Endothelial cell of umbilical vein (primary cell): ENCODE measurements around the gene LYPLAL1. TPM values are rescaled to one million over a fixed set of nuclear protein-coding genes. Genes with fewer than 3 reads are reported as not detected.
A peak's percentile ranks its signal among the peaks of the same experiment; 100 is the strongest.

ENCODE experiments used
- BruUV-seq: library from RNA; stranded (reverse); fragments of 400-500 nt; replicated peaks from 2 replicates; lab custom pipeline; 2021; lab: Mats Ljungman, UMichigan
- CTCF ChIA-PET: fragments of 300-600, 350-600 bp; sonication (Branson Sonifier 250); formaldehyde crosslinking; loops from one replicate; lab custom pipeline; 2021; ENCODE audit warnings: antibody characterized with exemption, inconsistent platforms; lab: Charles Lee
- POLR2A ChIA-PET: fragments of 300-600, 350-600 bp; sonication (Branson Sonifier 250); formaldehyde crosslinking; loops from one replicate; lab custom pipeline; 2021; ENCODE audit warnings: antibody characterized with exemption, inconsistent platforms; lab: Charles Lee
- DNase-seq: peaks from one replicate; pipeline ENCODE4 v3.0.0-alpha.2; 2011; ENCODE audit warnings: low read depth, low spot score
- FAIRE-seq: peaks from 2 replicates; lab custom pipeline; 2011; peaks lifted over from hg19 to GRCh38; lab: Jason Lieb, UNC
- H2AFZ ChIP-seq: 2 replicates; pipeline ENCODE4 v1.6.0; 2012; ENCODE audit warnings: low read depth, low read length, control low read depth, inconsistent platforms
- H3K27ac ChIP-seq: 2 replicates; pipeline ENCODE4 v1.5.1; 2011; ENCODE audit warnings: low read depth, mild to moderate bottlenecking, control low read depth, low read length, moderate library complexity; ENCODE audit not compliant: insufficient read depth
- H3K27me3 ChIP-seq, 2 experiments: 2 replicates each; pipeline versions ENCODE4 v1.6.0 to v1.6.1; 2011; ENCODE audit warnings: low read length in 2 of 2, mixed read lengths in 1 of 2; ENCODE audit not compliant: control insufficient read depth in 2 of 2, insufficient read depth in 2 of 2
- H3K36me3 ChIP-seq, 2 experiments: 2 replicates in 1 of 2; 3 replicates in 1 of 2; pipeline ENCODE4 v1.5.1; 2011; ENCODE audit warnings: low read length in 2 of 2, mild to moderate bottlenecking in 1 of 2, moderate library complexity in 1 of 2; ENCODE audit not compliant: control insufficient read depth in 2 of 2, insufficient read depth in 2 of 2; ENCODE audit errors: extremely low read depth in 1 of 2
- H3K4me1 ChIP-seq: 3 replicates; pipeline ENCODE4 v1.5.1; 2011; ENCODE audit warnings: mild to moderate bottlenecking, low read length; ENCODE audit not compliant: control insufficient read depth, insufficient read depth; ENCODE audit errors: extremely low read depth
- H3K4me2 ChIP-seq: 2 replicates; pipeline ENCODE4 v1.6.1; 2011; ENCODE audit warnings: low read length, control low read depth, mixed read lengths; ENCODE audit not compliant: insufficient read depth
- H3K4me3 ChIP-seq, 3 experiments: fragments of 200-600 bp in 1 of 3; sonication (generic), shearing (Covaris generic) in 1 of 3; replicated peaks in 1 of 3; 2 replicates each; pipeline ENCODE4 v1.5.1; 2011 to 2016; ENCODE audit warnings: control low read depth in 3 of 3, low read length in 3 of 3, mild to moderate bottlenecking in 2 of 3, inconsistent platforms in 1 of 3, low read depth in 1 of 3, moderate library complexity in 1 of 3; ENCODE audit not compliant: insufficient read depth in 1 of 3
- H3K79me2 ChIP-seq: 2 replicates; pipeline ENCODE4 v1.6.0; 2012; ENCODE audit warnings: low read length, inconsistent platforms; ENCODE audit not compliant: control insufficient read depth, insufficient read depth
- H3K9ac ChIP-seq: replicated peaks from 2 replicates; pipeline ENCODE3; 2011; ENCODE audit warnings: low read length, control low read depth; ENCODE audit not compliant: insufficient read depth; ENCODE audit errors: extremely low read depth
- H3K9me1 ChIP-seq: replicated peaks from 3 replicates; pipeline ENCODE4 v1.6.0; 2011; ENCODE audit warnings: mild to moderate bottlenecking, low read length; ENCODE audit not compliant: control insufficient read depth, insufficient read depth; ENCODE audit errors: extremely low read depth
- H3K9me3 ChIP-seq: replicated peaks from 2 replicates; pipeline ENCODE4 v1.5.1; 2012; ENCODE audit warnings: low read length, inconsistent platforms; ENCODE audit not compliant: control insufficient read depth, insufficient read depth
- H4K20me1 ChIP-seq: replicated peaks from 2 replicates; pipeline ENCODE3; 2011; ENCODE audit warnings: mild to moderate bottlenecking, low read length; ENCODE audit not compliant: control insufficient read depth, insufficient read depth; ENCODE audit errors: extremely low read depth
- EZH2 ChIP-seq: IDR thresholded peaks from 2 replicates; pipeline ENCODE4 v1.6.1; 2012; ENCODE audit warnings: borderline replicate concordance, low read depth, mild to moderate bottlenecking, moderate library complexity, low read length, inconsistent platforms; ENCODE audit not compliant: severe bottlenecking
- FOS ChIP-seq: IDR thresholded peaks from 2 replicates; pipeline ENCODE4 v1.6.1; 2011; ENCODE audit warnings: mild to moderate bottlenecking, low read length, moderate library complexity, borderline replicate concordance; ENCODE audit not compliant: insufficient read depth
- GATA2 ChIP-seq: IDR thresholded peaks from 2 replicates; pipeline ENCODE4 v1.7.0; 2011; ENCODE audit warnings: low read depth, mild to moderate bottlenecking, moderate library complexity, mixed read lengths, low read length; ENCODE audit not compliant: insufficient read length, insufficient read depth
- JUN ChIP-seq: IDR thresholded peaks from 2 replicates; pipeline ENCODE4 v1.6.1; 2011; ENCODE audit warnings: borderline replicate concordance, low read depth; ENCODE audit not compliant: insufficient read length, insufficient read depth
- MYC ChIP-seq: IDR thresholded peaks from one replicate; pipeline ENCODE4 v1.6.1; 2011; ENCODE audit warnings: mild to moderate bottlenecking, low read depth, low read length
- POLR2A ChIP-seq: IDR thresholded peaks from 2 replicates; pipeline ENCODE4 v1.6.1; 2012; ENCODE audit warnings: low read depth, mild to moderate bottlenecking, control low read depth, low read length
- POLR2AphosphoS5 ChIP-seq: IDR thresholded peaks from 2 replicates; pipeline ENCODE4 v1.6.1; 2012; ENCODE audit warnings: low read depth, mild to moderate bottlenecking, control low read depth, low read length, moderate library complexity; ENCODE audit not compliant: insufficient read depth
- dilution Hi-C: fragments of 300-500 bp; cut with MboI; formaldehyde crosslinking; loops from one replicate; pipeline ENCODE4 v1.15.0; 2019; ENCODE audit warnings: low sequenced_read_pairs; ENCODE audit not compliant: extremely low pct_ligation_motif_present
- intact Hi-C: fragments of 100-400 bp; cut with micrococcal nuclease; formaldehyde crosslinking; loops from one replicate; pipeline ENCODE4 v1.10.0; 2022
- polyA plus RNA-seq, 4 experiments: library from polyadenylated mRNA; depleted of rRNA in 3 of 4; stranded (reverse) in 3 of 4; unstranded in 1 of 4; fragments of >200 nt; gene quantifications; 2 replicates each; pipeline versions ENCODE4 v1.2.1 to v1.2.3, GENCODE V29; 2011 to 2012; ENCODE audit warnings: missing spikeins in 1 of 4
- total RNA-seq: library from RNA; stranded (reverse); gene quantifications from 2 replicates; pipeline ENCODE4 v1.2.3, GENCODE V29; 2021
- TF ChIP-seq, protein P1 (sequence below): IDR thresholded peaks from 2 replicates; pipeline ENCODE4 v1.6.1; 2011; ENCODE audit not compliant: insufficient read depth, insufficient read length
- TF ChIP-seq, protein P2 (sequence below), 2 donors: IDR thresholded peaks; 1 replicate in 1 of 2; 2 replicates in 1 of 2; pipeline ENCODE4 v1.5.1; 2011; ENCODE audit warnings: low read length in 2 of 2, mild to moderate bottlenecking in 2 of 2, moderate library complexity in 2 of 2, control low read depth in 1 of 2, inconsistent platforms in 1 of 2, low read depth in 1 of 2; ENCODE audit not compliant: insufficient read depth in 1 of 2; ENCODE audit errors: extremely low read depth in 1 of 2

Gene LYPLAL1
- total and polyA plus RNA-seq, 2 donors (not counting 3 experiments of a cell fraction or from before 2014, with no cell fraction given) = 7.4 to 25.4 TPM

DNA sequence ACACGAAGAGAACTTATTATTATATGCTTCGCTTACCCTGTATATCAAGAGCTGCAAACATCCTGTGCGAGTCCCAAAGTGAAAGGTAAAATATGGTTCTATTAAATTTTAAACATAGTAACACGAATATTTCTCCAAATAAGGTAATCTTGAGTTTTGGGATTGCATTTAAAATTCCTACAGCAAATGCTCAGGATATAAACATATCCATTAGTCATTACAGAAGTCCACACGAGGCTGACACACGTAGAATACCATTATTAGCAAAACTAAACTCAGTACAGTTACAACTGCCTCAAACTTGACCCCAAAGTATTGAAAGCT is 282 bp upstream of the LYPLAL1 start:
- H3K79me2 ChIP-seq = peaks cover 19% of the 10 kb centered on the region
- ChIA-PET CTCF (interaction anchor here (0.7 to 2.0 kb wide), 5 partner anchors 16 to 214 kb away, joined by 3 to 8 read pairs (median 3); no protein-coding TSS in a partner anchor), POLR2A (interaction anchor here (1.0 kb wide), 2 partner anchors 15 to 130 kb away, joined by 3 to 5 read pairs; no protein-coding TSS in a partner anchor)
- H3K4me3 ChIP-seq = peak overlapping the region in 1 of 3 experiments; percentile 86
- no peaks in the 10 kb centered on the region for H4K20me1 ChIP-seq
- H3K9me1 ChIP-seq = no peaks in the 10 kb centered on the region
- no peak for FAIRE-seq
- no TSS peak for BruUV-seq
- no peak for DNase-seq
- H3K27me3 ChIP-seq = no peaks in the 10 kb centered on the region
- H3K27ac ChIP-seq = peak overlapping the region; percentile 80
- peak overlapping the region; percentile 92 for H3K9ac ChIP-seq
- intact Hi-C loops (loop anchor here (1.0 to 5.0 kb wide), 2 partner anchors 15 to 691 kb away; no protein-coding TSS in a partner anchor), dilution Hi-C loops (no loop called here)
- TF ChIP-seq, protein P1, sequence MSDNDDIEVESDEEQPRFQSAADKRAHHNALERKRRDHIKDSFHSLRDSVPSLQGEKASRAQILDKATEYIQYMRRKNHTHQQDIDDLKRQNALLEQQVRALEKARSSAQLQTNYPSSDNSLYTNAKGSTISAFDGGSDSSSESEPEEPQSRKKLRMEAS = no peak
- no peak for TF ChIP-seq POLR2A
- TF ChIP-seq GATA2 = no peak
- TF ChIP-seq POLR2AphosphoS5 = no peak
- TF ChIP-seq JUN = no peak
- TF ChIP-seq, protein P2, sequence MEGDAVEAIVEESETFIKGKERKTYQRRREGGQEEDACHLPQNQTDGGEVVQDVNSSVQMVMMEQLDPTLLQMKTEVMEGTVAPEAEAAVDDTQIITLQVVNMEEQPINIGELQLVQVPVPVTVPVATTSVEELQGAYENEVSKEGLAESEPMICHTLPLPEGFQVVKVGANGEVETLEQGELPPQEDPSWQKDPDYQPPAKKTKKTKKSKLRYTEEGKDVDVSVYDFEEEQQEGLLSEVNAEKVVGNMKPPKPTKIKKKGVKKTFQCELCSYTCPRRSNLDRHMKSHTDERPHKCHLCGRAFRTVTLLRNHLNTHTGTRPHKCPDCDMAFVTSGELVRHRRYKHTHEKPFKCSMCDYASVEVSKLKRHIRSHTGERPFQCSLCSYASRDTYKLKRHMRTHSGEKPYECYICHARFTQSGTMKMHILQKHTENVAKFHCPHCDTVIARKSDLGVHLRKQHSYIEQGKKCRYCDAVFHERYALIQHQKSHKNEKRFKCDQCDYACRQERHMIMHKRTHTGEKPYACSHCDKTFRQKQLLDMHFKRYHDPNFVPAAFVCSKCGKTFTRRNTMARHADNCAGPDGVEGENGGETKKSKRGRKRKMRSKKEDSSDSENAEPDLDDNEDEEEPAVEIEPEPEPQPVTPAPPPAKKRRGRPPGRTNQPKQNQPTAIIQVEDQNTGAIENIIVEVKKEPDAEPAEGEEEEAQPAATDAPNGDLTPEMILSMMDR (IDR thresholded peaks at IDR 0.05; ENCODE audit: extremely low read depth in 1 of 2, insufficient read depth in 1 of 2, low read depth in 1 of 2, low read length in 2 of 2) = no peak
- TF ChIP-seq MYC = no peak
- no peak for TF ChIP-seq FOS
- TF ChIP-seq EZH2 = no peak
- H3K9me3 ChIP-seq = no peaks in the 10 kb centered on the region
- peak overlapping the region; percentile 18 for H3K4me2 ChIP-seq
- H2AFZ ChIP-seq = peak overlapping the region; percentile 89
- no peaks in the 10 kb centered on the region for H3K36me3 ChIP-seq
- H3K4me1 ChIP-seq = peaks cover 15% of the 10 kb centered on the region
